DND-41 (cell line): ENCODE measurements around the gene RBM47.

ENCODE experiments used
- CTCF ChIP-seq: IDR thresholded peaks from 2 replicates; pipeline ENCODE4 v1.5.1; 2012; ENCODE audit warnings: borderline replicate concordance, low read length, moderate library complexity, mild to moderate bottlenecking; ENCODE audit not compliant: poor library complexity, severe bottlenecking; ENCODE audit errors: extremely low read depth
- EZH2 ChIP-seq: IDR thresholded peaks from 3 replicates; pipeline ENCODE4 v1.6.1; 2012; ENCODE audit warnings: borderline replicate concordance, low read depth, mild to moderate bottlenecking, moderate library complexity, low read length, inconsistent platforms; ENCODE audit not compliant: severe bottlenecking

- TF ChIP-seq EZH2 (no peak), CTCF (no peak)
These were observed 241.4 kb downstream of the RBM47 start for GRCh38 chr4:40388239-40388638.
